GM12801 (cell line): ENCODE measurements around the gene CHD2.

Source experiments
- CTCF ChIP-seq: IDR thresholded peaks from one replicate; pipeline ENCODE4 v1.5.1; 2011; ENCODE audit warnings: control low read depth; ENCODE audit not compliant: insufficient read length; ENCODE audit errors: extremely low read depth

Gene CHD2

GRCh38 chr15:93044301-93045190 lies 144.4 kb downstream of the CHD2 start:
- no peak for TF ChIP-seq CTCF

- TF ChIP-seq CTCF, result no peak
These were observed 145.2 kb downstream of the CHD2 start for GRCh38 chr15:93045191-93045785.

GRCh38 chr15:93046120-93046519 lies 146.0 kb downstream of the CHD2 start:
- TF ChIP-seq CTCF, result no peak

GRCh38 chr15:93046721-93047120 lies 146.6 kb downstream of the CHD2 start:
- TF ChIP-seq CTCF, result no peak

GRCh38 chr15:93047621-93048425 lies 147.7 kb downstream of the CHD2 start:
- no peak for TF ChIP-seq CTCF

- no peak for TF ChIP-seq CTCF
These were observed 148.2 kb downstream of the CHD2 start for GRCh38 chr15:93048426-93048721.

- TF ChIP-seq CTCF, result no peak
These were observed 148.6 kb downstream of the CHD2 start for GRCh38 chr15:93048759-93049161.
